ENCODE data around the gene PBX4.

The PBX4 gene

GRCh38 chr19:19637186-19637522, 18.7 kb upstream of the PBX4 start:
- TF ChIP-seq CTCF (IDR thresholded peaks at IDR 0.05; ENCODE audit: low read depth, low read length, missing control alignments): no peak
- no peak overlapping the region for H3K4me3 ChIP-seq (ENCODE audit: low read depth, low read length)

GRCh38 chr19:19636573-19637185, 18.2 kb upstream of the PBX4 start:
- no peak for TF ChIP-seq CTCF (IDR thresholded peaks at IDR 0.05; ENCODE audit: low read depth, low read length, missing control alignments)
- H3K4me3 ChIP-seq (ENCODE audit: low read depth, low read length): no peak overlapping the region
- no peak for DNase-seq (ENCODE audit: low read depth)

More at GRCh38 chr19:19637186-19637522, 18.7 kb upstream of the PBX4 start:
- no peak for DNase-seq (ENCODE audit: low read depth)

DNA sequence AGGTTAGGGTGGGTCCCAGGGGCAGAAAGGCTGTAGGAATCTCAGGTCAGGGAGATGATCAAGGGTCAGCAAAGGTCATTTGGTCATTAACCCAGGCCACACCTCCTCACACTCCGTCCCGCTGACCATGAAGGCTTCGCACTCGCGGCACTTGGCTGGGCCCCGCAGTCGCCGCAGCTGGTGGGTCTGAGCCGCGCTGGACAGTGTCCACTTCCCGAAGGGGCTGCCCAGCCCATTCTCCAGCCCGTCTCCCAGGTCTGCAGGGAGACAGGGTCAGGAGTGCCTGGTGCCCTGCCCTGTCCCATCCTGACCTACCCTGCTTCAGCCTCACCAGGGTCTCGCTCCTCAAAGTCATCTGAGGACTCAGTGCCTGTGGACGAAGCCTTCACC, 16.8 kb upstream of the PBX4 start:
- no peak for TF ChIP-seq CTCF (IDR thresholded peaks at IDR 0.05; ENCODE audit: low read depth, low read length, missing control alignments)
- DNase-seq (ENCODE audit: low read depth): no peak
- no peak overlapping the region for H3K4me3 ChIP-seq (ENCODE audit: low read depth, low read length)

DNA sequence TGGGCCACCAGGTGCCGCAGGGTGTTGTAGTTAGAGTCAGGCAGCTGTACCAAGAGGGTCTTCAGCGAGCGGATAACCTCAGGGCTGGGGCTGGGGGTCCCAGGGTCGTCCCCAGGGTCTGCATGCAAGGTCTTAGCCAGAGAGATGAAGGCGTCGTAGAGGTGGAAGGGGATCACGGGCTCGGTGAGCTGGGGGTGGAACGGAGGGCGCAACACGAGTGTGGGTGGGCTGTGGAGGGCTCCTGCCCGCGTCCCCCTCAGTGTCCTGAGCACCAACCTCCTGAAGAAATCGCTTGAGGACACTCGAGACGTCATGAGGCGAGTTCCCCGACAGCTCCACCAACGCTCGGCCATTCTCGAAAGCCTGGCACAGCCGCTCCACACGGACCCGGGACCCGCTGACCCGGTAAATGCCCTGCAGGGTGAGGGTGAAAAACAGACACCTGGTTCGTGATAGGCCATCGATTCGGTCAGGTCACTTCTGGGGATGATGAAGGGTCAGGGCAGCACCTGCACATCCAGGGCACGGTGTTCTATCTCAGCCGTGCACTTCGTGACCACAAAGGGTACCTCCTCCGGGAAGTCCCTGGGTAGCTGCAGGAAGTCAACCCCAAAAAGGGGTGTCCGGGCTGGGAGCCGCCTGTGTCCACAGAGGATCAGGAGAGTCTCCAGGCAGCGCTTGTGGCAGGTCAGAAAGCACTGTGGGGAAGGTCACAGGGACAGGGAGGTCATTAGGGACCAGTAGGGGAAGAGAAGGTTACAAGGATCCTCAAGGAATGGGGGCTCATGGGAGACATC, 16.2 kb upstream of the PBX4 start:
- no peak for TF ChIP-seq CTCF (IDR thresholded peaks at IDR 0.05; ENCODE audit: low read depth, low read length, missing control alignments)
- no peak for DNase-seq (ENCODE audit: low read depth)
- H3K4me3 ChIP-seq (ENCODE audit: low read depth, low read length): no peak overlapping the region

DNA sequence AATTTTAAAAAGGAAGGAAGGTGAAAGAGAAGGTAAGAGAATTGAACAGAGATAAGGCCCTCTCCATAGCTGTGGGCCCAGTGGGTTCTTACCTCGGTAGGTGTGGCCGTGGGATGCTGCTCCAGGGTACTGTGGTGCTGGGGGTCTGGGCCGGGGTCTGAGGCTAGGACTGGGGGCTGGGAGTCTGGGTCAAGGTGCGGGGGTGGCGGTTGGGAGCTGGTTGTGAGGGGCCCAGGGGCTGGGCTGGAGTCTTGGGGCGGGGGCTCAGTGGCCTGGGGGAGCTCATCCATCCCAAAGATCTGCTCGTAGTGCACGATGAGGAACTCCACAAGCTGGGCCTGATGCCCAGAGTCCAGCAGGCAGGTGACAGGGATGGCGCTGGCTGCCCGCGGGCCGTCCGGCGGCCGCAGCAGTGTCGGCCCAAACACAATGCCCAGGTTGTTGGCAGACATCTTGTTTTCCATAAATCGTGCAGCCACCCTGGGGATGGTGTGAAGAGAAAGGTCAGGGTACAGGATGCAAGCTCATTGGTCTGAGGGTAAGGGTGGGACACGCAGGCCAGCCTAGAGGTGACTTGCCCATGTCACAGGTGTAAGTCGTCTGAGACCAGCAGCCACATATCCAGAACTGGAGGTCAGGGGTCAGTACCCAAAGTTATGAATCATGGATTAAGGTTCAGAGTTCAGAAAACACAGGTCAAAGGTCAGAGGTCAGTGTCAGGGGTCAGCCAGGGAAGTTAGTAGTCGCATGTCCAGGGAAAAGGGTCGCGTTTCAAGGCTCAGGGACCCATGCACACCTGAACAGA, 15.4 kb upstream of the PBX4 start:
- no peak overlapping the region for H3K4me3 ChIP-seq (ENCODE audit: low read depth, low read length)
- DNase-seq (ENCODE audit: low read depth): no peak
- no peak for TF ChIP-seq CTCF (IDR thresholded peaks at IDR 0.05; ENCODE audit: low read depth, low read length, missing control alignments)

GRCh38 chr19:19632661-19633060, 14.2 kb upstream of the PBX4 start:
- H3K4me3 ChIP-seq (ENCODE audit: low read depth, low read length): no peak overlapping the region
- no peak for TF ChIP-seq CTCF (IDR thresholded peaks at IDR 0.05; ENCODE audit: low read depth, low read length, missing control alignments)
- no peak for DNase-seq (ENCODE audit: low read depth)

Measured in GM12864 (cell line).